GM19099 (cell line): ENCODE measurements around the gene DDN.

Experiments used
- POLR2A ChIP-seq: IDR thresholded peaks from 3 replicates; pipeline ENCODE4 v1.6.1; 2011; ENCODE audit warnings: low read depth; ENCODE audit not compliant: insufficient read length; ENCODE audit errors: extremely low read depth

The DDN gene

DNA sequence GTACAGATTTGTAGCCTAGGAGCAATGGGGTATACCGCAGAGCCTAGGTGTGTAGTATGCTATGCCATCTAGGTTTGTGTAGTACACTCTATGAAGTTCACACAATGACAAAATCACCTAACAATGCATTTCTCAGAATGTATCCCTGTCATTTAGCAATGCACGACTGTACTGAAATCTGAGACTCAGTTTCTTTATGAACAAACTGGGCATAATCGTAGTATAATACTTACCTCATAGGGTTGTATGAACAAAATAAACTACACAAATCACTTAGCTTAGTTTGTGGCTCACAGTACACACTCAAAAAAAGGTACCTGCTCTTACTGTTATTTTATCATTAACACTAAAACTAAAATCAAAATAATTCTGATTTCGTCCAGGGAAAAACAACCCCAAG is 26.3 kb upstream of the DDN start:
- no peak for TF ChIP-seq POLR2A

DNA sequence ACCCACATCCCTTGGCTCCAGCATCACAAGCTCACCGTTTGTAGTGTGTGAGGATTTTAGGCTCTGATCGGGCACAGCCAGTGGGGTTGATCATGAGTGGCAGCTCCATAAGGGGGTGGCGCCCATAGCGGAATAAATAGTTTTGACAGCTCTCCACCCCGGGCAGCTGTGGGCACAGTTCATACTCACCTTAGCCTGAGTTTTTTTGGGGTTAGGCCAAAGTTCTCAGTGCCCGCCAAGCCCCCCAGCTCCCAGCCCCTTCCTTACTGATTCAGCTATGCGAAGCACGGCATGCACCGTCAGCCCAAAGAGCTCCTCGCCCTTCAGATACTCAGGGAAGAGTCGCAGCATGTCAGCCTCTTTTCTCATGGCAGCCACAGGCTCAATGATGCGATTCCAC is 25.4 kb upstream of the DDN start:
- no peak for TF ChIP-seq POLR2A

DNA sequence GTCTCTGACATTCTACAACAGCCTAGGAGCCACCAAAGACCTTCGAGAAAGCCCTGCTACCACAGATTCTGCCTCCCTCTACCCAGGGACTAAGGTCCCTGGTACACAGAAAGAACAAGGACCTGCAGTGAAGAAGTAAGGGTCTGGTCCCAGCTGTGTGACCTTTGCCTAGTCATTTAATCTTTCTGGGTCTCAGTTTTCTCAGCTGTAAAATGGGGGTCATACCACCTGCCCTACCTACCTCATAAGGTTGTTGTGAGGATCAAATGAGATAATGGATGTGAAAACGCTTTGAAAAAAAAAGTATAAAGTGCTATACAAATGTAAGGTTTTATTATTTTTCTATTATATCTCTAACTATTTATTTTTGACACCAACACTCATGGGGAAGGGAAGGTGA is 24.6 kb upstream of the DDN start:
- TF ChIP-seq POLR2A: no peak

DNA sequence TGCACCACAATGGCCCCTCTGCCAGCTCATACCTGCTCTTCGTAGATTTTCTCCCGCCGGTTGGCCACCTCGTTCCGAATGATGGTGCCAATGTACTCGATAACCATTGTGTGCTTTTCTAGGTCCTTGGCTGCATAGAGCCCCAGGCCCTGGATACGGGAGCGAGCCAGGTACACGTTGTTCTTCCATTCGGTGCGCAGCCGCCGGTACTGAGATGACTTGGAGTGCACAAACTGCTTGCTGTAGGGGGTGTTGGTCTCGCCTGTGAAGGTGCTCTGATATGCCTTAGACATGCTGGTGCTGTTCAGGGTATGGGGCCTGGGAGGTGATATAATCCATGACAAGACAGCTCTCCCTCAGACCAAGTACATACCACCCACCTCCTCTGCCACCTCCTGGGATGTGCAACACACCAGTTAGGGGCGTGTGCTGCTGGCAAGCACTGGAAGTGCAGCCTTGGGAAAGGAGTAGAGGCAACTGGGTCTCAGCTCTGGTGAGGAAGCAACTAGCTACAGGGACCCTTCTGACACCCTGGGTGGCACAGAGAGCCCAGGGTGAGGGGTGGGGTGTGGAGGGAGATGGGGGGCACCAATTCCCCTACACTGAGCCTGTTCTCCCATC is 23.5 kb upstream of the DDN start:
- TF ChIP-seq POLR2A: no peak

DNA sequence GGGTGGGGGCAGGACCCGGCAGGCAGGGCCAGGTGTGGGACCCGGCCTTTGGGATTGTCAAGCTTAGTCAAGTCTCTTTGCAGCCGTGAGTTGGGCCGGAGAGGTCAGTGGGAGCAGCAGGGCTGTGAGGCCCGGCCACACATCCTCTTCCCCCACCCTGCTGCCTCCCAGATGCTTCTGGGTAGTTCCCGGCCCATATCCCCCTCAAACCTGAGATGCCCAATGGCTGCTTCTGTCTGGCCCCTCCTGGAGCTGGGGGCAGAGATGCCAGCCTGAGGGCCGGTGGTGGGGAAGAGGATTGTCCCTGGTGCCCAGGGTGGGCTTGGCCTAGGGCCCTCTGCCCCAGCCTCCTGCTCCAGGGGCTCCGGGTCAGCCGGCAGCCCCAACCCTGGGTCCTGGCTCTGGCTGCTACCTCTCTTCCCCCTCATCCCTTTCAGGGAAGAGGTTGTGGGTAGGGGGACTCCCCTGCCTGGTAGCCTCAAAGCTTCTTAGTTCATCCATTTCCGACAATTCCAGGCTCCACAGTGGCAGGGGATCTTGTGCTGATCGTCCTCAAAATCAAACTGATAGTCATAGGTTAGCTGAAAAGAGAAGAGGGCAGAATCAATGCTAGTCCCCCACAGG is 22.2 kb upstream of the DDN start:
- TF ChIP-seq POLR2A: no peak

DNA sequence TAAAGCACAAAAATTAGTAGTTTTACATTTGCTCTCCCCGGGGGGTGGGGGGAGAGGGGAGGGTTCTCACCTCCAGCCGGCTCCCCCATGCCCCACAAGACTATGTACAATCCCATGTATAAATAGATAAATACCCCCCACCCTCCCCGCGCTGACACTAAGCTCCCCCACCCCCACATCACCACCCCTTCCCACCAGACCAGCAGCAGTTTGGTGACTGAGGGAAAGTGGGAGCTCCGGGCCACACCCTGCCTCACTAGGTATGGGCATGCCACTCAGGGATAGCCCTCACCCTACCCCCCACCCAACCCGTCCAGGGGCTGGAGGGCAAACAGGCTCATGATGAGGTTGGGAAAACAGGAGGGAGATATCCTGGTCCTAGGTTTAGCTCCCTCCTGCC is 21.3 kb upstream of the DDN start:
- no peak for TF ChIP-seq POLR2A

DNA sequence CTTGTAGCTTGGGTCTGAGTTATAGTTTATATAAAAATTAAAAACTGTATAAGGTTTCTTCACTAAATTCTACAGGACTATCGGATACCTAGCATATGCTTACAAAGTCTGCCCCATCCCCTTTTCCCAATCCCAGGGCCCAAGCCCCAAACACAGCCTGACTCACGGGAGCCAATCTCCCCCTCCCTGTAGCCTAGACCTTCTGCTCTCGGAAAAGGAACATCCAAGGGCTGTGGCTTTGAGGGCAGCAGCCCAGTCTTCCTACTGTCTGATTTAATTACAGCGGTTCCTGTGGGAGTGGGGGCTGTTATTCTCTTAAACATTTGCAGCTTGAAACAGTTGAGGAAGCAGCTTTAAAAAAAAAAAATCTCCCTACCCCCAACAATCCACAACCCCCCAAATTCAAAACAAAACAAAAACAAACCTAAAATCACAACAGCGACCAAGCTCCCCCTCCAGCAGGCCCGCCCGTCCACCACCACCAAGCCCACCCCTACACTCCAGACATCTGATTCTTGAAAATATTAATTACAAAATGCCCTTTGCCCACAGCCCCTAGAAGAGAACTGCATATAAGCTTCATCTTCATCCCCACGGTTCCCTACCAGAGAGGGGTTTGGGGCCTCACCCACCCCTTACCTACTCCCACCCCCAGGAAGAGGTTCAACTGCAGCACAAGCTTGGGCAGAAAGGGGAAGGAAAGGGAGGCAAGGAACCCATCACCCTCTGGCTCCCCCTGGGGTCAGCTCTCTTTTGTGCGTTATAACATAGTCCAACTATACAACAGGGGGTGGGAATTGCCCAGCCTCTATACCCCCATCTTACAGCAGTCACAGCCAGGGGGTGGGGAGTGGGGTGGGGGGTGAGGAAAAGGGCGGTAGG is 20.5 kb upstream of the DDN start:
- no peak for TF ChIP-seq POLR2A

DNA sequence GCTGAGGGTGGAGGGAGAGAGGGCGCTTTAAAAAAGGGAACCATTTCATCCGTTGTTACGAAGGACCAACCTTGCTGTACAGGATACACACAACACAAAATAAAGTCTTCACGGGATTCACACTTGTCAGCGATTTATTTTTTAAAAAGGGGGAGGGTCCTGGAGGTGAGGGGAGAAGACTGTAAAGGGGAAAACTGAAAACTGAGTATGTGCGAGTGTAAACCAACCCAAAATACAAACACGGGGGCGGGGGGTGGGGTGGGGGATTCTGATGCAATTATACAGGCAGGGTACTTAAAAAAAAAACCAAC is 19.9 kb upstream of the DDN start:
- TF ChIP-seq POLR2A: no peak

DNA sequence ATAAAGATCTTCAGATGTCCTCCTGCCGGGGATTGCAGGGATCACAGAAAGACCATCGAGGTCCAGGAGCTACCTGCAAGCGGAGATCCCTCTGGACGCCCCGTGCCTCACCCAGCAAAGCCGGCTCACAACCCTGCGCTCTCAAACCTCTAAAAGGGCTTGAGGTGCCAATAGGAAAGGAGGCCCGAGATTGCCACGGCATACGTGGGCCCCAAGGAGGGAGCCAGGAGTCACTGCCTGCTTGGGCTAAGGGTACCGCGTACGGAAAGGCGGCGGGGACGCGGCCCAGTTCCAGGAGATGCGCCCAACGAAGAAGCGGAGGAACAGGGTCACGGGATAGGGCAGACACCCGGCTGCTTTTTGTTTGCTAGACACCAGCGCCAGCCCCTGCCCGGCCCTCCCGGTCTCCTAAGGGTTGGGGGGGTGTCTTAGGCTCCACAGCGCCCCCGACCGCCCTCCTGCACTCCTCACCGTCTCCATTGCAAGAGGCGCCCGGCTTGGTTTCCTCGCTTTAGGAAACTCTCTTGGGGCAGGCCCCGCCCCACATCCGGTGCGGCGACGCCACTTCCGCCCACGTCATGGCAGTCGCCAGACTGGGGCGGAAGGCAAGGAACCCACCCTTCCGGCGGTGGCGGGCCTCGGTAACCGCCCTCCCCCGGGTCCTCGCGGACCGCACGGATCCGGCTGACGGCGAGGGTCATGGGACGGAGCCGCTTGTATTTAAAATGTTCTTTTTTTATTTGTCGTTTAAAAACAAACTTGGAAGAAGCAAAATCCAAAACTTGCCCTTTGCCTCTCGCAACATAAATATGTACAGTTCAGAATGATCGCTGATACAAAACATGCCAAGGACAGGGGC is 19.3 kb upstream of the DDN start, which contains the start of gene PRKAG1:
TSS of gene PRKAG1 (minus strand) at position 516 of the 859 bp plus-strand sequence. CDS start at position 480, 36 bp downstream.
- TF ChIP-seq POLR2A: peak; percentile 92

DNA sequence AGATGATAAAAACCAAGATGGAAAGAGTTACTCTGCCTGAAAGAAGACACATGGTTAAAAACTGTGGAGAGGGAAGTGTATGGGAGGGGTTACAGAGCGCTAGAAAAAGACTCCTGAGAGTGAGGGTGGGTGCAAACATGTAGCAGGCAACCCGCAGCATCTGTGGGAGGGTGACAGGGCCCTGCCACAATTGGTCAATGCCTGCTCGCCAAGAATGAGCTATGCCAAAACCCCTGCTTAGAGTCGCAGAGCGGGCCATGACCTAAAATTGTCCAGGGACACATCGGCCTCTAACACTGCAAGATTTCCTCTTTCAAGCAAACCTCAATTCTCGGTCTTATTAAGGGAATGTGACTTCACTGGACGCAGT is 18.7 kb upstream of the DDN start:
- TF ChIP-seq POLR2A: no peak

DNA sequence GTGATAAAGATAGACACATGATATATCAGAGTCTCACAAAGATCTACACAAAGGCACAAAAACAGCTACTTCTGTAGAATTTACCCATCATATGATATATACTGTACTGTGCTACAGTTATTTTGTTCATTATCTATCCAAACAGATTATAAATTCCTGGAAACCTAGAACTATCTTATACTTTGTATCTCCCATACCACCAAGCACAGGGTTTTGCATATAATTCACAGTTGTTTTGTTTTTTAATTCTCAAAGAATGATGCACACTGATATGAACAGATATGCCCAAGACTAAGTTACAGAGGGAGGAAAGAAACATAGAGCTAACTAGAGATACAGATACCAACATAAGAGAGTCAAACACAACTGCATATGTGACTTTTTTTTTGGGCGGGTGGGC is 16.0 kb upstream of the DDN start:
- TF ChIP-seq POLR2A: no peak

DNA sequence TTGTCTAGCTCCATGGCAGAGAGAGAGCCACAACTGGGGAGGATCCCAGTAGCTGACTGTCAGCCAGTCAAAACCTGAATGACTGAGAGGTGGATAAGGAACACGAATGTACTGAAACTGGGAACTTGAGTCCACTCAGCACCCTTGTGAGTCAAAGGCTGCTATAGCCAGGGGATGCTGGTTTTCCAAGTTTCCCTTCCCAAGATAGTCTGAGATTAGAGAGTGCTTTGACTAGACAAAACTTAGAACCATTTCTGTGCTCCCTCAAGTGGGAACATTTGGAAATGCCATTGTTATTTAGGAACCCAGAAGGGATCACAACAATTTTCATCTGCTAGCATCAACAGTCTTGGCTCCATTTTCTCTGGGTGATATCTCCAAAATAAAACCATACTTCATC is 15.4 kb upstream of the DDN start:
- no peak for TF ChIP-seq POLR2A

DNA sequence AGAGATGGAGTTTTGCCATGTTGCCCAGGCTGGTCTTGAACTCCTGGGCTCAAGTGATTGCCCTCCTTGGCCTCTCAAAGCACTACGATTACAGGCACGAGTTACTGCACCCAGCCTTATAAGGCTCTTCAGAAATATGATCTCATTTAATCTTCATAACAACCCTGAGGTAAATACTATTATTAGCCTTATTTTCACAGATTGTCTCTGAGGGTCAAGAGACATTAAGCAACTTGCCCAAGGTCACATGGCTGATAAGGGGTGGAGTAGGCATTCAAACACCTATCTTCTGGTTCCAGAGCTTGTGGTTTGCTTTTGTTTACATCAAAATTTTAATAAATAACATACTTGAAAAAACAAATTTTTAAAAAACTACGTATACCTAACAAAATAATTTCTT is 14.3 kb upstream of the DDN start:
- TF ChIP-seq POLR2A: no peak

DNA sequence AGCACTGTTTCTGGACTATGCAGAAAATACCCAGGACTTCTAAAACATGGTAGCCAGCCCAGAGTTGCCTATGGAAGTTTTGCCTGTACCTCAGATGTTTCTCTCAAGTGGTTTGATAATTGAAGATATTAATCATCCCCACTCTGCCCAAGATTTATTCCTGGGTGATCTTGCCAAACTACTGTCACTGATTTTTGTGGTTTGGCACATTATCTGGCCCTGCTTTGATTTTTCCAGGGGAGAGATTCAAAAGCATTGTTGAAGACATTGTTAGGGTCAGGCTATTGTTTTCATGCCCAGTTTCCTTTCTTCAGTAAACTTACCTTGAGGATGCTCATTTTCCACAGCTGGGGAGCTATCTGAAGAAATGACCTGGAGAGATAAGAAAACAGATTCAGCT is 13.6 kb upstream of the DDN start:
- TF ChIP-seq POLR2A: no peak

DNA sequence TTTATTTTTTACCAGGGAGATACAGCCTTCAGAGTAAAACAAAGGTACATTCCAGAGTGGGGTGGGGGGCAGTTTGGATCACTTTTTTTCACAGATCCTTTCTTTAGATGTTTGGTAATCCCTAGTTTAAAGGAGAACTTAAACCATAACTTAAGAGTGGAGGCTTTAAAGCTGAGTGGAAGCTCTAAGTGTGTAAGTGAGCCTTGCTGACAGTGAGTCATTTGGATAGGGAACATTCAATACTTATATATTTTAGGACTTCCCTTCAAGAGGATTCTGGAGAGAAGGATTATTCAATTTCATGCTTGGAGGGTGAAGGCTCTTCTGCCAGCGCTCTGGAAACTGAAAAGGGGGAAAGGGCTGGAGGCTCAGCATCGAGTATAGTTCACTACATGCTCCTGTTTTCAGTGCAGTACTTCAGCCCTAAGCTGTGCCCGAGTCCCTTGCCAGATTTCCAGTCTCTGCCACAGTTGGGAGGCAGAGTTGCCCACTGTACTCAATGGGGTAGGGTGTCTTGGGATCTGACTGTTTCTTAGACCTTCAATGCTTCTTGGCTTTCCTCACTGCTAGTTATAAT is 11.0 kb upstream of the DDN start:
- no peak for TF ChIP-seq POLR2A

DNA sequence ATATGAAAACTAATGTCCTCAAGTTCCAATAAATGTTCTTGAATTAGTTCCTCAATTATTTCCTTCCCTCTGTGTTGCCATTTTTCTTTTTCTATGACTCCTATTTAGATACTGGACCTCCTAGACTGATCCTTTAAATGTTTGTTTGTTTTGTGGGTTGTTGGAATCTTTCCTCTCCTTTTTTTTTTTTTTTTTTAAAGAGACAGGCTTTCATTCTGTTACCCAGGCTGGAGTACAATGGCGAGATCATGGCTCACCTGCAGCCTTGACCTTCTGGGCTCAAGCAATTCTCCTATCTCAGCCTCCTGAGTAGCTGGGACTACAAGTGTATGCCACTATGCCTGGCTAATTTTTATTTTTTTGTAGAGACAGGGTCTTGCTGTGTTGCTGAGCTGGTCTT is 9.8 kb upstream of the DDN start:
- TF ChIP-seq POLR2A: no peak

DNA sequence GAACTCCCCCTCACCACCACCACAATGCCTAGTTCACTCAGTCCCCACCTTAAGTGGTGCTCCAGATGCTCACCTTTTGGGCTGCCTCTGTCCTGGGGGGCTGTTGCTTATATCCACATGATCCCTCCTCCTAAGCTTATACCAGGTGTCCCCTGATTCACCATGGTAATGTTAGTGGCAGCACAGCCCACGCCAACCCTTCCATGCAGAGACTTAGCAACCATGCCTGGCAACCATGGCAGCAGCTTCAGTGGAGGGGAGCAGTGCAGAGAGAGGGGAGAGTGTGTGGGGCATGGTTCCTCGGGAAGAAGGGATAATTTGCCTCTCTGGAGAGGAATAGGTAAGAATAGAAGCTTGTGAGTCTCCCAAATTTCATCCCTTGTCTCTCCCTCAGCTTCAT is 1.2 kb upstream of the DDN start:
- TF ChIP-seq POLR2A: no peak
